ENCODE results near the gene MPP3. TPM values are rescaled to one million over a fixed set of nuclear protein-coding genes. Genes with fewer than 3 reads are reported as not detected.

The MPP3 gene
- total RNA-seq, 1 donor from 2014 or later = 48.5 TPM

GRCh38 chr17:43788540-43788939 is 44.4 kb downstream of the MPP3 start:
- DNase-seq (no peak), ATAC-seq (ENCODE audit: poor library complexity) (no peak)
- intact Hi-C loops (cut with DNase I) = no loop called here

- no peak for ATAC-seq (ENCODE audit: poor library complexity)
- no peak for DNase-seq
- intact Hi-C loops (cut with DNase I) = no loop called here
Measured at GRCh38 chr17:43787728-43788127, 45.2 kb downstream of the MPP3 start.

GRCh38 chr17:43784628-43785101 is 48.3 kb downstream of the MPP3 start:
- ATAC-seq (ENCODE audit: poor library complexity) = no peak
- DNase-seq = no peak
- intact Hi-C loops (cut with DNase I) = no loop called here

- DNase-seq (no peak), ATAC-seq (ENCODE audit: poor library complexity) (no peak)
- intact Hi-C loops (cut with DNase I) = no loop called here
Measured at GRCh38 chr17:43784068-43784467, 48.9 kb downstream of the MPP3 start.

- intact Hi-C loops (cut with DNase I) = no loop called here
- ATAC-seq (ENCODE audit: poor library complexity) = no peak
- no peak for DNase-seq
Measured at GRCh38 chr17:43782913-43783680, 49.8 kb downstream of the MPP3 start.

- no peak for DNase-seq
- ATAC-seq (ENCODE audit: poor library complexity) = no peak
- intact Hi-C loops (cut with DNase I) = no loop called here
Measured at GRCh38 chr17:43780135-43780534, 52.8 kb downstream of the MPP3 start, which contains the start of gene CFAP97D1. Gene CFAP97D1 (plus strand): TSS chr17:43780435. CDS start chr17:43780463, 28 bp downstream.

GRCh38 chr17:43779145-43780125 is 53.5 kb downstream of the MPP3 start:
- peak; percentile 21 for ATAC-seq (ENCODE audit: poor library complexity)
- intact Hi-C loops (cut with DNase I) = loop anchor here (5.0 kb wide), 1 partner anchor 68 kb away; the partner anchor contains the start of gene CD300LG
- DNase-seq = no peak

- peak; percentile 97 for DNase-seq
- intact Hi-C loops (cut with DNase I) = loop anchor here (5.0 kb wide), 1 partner anchor 69 kb away; the partner anchor contains the start of gene CD300LG
- ATAC-seq (ENCODE audit: poor library complexity) = peak; percentile 93
Measured at GRCh38 chr17:43778337-43779144, 54.4 kb downstream of the MPP3 start, which contains the start of gene DUSP3. Gene DUSP3 (minus strand): TSS chr17:43778977. CDS start chr17:43778924, 53 bp downstream.

GRCh38 chr17:43774304-43775250 is 58.4 kb downstream of the MPP3 start:
- ATAC-seq (ENCODE audit: poor library complexity) = no peak
- intact Hi-C loops (cut with DNase I) = loop anchor here (5.0 kb wide), 1 partner anchor 73 kb away; the partner anchor contains the start of gene CD300LG

GRCh38 chr17:43772877-43773648 is 59.9 kb downstream of the MPP3 start:
- ATAC-seq (ENCODE audit: poor library complexity) (no peak), DNase-seq (no peak)

More at GRCh38 chr17:43774304-43775250, 58.4 kb downstream of the MPP3 start:
- DNase-seq = no peak

GRCh38 chr17:43771463-43771862 is 61.5 kb downstream of the MPP3 start:
- ATAC-seq (ENCODE audit: poor library complexity) (no peak), DNase-seq (no peak)
- intact Hi-C loops (cut with DNase I) = no loop called here

More at GRCh38 chr17:43772877-43773648, 59.9 kb downstream of the MPP3 start:
- intact Hi-C loops (cut with DNase I) = no loop called here

GRCh38 chr17:43770957-43771356 is 62.0 kb downstream of the MPP3 start:
- intact Hi-C loops (cut with DNase I) = no loop called here
- ATAC-seq (ENCODE audit: poor library complexity) (no peak), DNase-seq (no peak)

- DNase-seq (peak; percentile 44), ATAC-seq (ENCODE audit: poor library complexity) (peak; percentile 9)
- intact Hi-C loops (cut with DNase I) = no loop called here
Measured at GRCh38 chr17:43769859-43770258, 63.1 kb downstream of the MPP3 start.

- intact Hi-C loops (cut with DNase I) = no loop called here
- ATAC-seq (ENCODE audit: poor library complexity) (no peak), DNase-seq (no peak)
Measured at GRCh38 chr17:43769426-43769825, 63.5 kb downstream of the MPP3 start.

- intact Hi-C loops (cut with DNase I) = no loop called here
- DNase-seq = no peak
- ATAC-seq (ENCODE audit: poor library complexity) = no peak
Measured at GRCh38 chr17:43768943-43769342, 64.0 kb downstream of the MPP3 start.

GRCh38 chr17:43768382-43768781 is 64.6 kb downstream of the MPP3 start:
- DNase-seq (peak; percentile 82), ATAC-seq (ENCODE audit: poor library complexity) (peak; percentile 71)
- intact Hi-C loops (cut with DNase I) = no loop called here
